ENCODE measurements around the gene ESRRB.

- no peak for TF ChIP-seq ZNF8 (CRISPR knock-in tag; IDR thresholded peaks at IDR 0.05)
- TF ChIP-seq ZFP30 (CRISPR knock-in tag; IDR thresholded peaks at IDR 0.05) = no peak
- TF ChIP-seq ZNF565 (CRISPR knock-in tag; conservative IDR thresholded peaks at IDR 0.05; ENCODE audit: low read depth) = no peak
- TF ChIP-seq BACH2 (CRISPR knock-in tag; IDR thresholded peaks at IDR 0.05; ENCODE audit: borderline replicate concordance) = no peak
- no peak for TF ChIP-seq ZFP3 (CRISPR knock-in tag; IDR thresholded peaks at IDR 0.05)
- no peak for TF ChIP-seq ESRRG (CRISPR knock-in tag; IDR thresholded peaks at IDR 0.05)
- TF ChIP-seq ARNTL (CRISPR knock-in tag; IDR thresholded peaks at IDR 0.05; ENCODE audit: borderline replicate concordance, low read depth) = no peak
- TF ChIP-seq ZC3H10 (CRISPR knock-in tag; IDR thresholded peaks at IDR 0.05) = no peak
- no peak for TF ChIP-seq SNAI2 (CRISPR knock-in tag; IDR thresholded peaks at IDR 0.05)
- no peak for TF ChIP-seq RARB (CRISPR knock-in tag; IDR thresholded peaks at IDR 0.05)
Observed at GRCh38 chr14:76375947-76376404, at the start of gene ESRRB.
